ENCODE results near the gene CFAP43.
"Not testable (repeated sequence)": the region's sequence is repeated elsewhere in the genome, so short reads cannot be mapped to it uniquely, and the experiment has no call there.

CFAP43 gene

DNA sequence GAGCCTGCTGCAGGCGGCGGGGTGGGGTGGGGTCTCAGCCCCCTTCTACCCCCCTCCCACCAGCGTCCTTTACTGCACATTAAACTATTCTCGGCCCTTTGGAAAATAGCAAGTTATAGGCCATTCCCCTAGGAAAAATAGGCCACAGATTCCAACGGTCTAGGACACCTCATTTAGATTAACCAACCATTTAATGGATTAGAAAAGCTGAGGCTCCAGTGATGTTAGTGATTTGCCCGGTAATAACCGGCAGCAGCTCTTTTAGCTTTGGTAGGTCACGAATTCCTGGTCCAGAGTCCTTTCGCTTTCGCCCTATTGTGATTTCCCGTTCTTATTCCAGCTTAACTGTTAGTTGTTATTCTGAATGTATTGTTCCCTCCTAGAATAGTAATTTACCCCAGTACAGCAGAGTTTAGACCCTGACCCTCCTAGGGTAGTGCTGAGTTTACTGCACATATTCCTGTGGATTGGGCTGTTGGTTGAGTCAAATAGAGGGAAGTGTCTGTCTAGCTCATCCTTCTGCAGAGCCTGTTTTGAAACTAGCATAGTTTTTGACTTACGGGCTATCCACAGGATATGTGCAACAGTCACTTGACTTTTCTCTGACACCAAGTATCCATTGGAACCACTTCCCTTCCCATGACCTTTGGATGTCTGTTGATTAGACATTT, 23.3 kb upstream of the CFAP43 start:
- FAIRE-seq: no peak

DNA sequence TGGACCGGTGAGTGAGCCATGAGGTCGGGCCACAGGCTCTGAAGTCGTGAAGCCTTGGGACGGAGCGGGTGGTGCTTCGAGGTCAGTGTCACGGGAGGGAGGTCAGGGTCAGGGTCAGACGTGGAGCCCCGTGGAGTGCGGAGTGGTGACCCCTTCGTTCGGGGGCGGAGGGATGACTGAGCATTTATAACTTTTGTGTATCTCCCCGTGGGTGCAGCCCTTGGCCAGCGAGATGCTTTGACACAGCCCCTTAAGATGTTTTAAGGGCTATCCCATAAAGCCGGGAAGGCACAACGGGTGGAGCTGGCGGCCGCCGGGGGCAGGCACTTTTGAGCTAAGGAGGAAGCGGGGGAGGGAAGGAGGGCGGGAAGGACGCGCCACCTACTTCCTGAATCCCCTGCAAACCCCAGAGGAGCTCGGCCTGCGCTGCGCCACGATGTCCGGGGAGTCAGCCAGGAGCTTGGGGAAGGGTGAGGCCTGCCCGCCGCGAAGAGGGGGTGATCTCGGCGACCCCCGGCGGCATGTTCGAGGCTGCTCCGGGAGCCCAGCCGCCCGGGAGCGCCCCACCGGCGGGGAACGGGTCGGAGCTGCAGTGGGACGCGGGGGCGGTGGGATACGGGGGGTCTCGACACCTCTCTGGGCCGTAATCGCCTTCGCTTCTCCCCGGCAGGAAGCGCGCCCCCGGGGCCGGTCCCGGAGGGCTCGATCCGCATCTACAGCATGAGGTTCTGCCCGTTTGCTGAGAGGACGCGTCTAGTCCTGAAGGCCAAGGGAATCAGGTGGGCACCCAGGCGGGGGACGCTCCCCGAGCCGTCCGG, 22.5 kb upstream of the CFAP43 start, which contains the start of gene GSTO1:
TSS of gene GSTO1 (plus strand) at position 400 of the 818 bp plus-strand sequence. CDS start at position 437, 37 bp downstream.
- FAIRE-seq: no peak

- FAIRE-seq: no peak
Measured at GRCh38 chr10:104253606-104254410, 21.6 kb upstream of the CFAP43 start.

DNA sequence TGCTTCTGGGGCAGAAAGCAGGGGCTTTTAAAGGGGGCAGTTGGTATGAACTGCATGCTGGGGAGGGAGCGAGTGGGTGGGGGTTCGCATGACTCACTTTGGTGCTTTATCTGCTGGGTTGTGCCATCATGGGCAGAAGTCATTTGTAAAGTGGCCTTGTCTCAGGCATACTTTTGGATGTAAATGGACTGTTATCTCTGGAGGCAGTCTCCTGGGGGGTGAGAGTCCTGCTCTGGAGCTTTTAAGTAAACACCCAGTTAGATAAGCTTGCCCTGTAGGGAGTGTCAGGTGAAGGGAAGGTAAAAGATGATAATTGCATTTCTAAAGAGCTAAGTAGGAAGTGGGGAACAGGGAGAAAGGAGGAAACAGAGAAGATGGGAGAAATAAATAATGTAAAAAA, 20.9 kb upstream of the CFAP43 start:
- FAIRE-seq: no peak

GRCh38 chr10:104252368-104252767, 20.2 kb upstream of the CFAP43 start:
- no peak for FAIRE-seq

DNA sequence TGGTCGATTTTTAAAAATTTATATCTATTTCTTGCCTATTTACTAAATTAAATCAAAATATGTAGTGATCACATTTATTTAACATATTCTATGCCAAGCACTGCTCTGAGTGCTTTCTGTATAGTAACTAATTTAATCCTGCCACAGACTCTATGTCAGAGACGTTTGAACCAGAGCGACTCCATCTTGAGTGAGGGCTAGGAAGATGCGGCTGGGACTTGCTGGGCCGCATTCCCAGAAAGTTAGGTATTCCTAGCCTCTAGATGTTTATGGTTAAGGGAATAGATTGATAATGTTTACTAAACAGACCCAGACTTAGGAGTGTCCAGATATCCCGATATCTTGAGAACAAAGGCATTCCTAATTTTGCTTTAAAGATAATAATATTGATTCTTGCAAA, 19.3 kb upstream of the CFAP43 start:
- FAIRE-seq: no peak

DNA sequence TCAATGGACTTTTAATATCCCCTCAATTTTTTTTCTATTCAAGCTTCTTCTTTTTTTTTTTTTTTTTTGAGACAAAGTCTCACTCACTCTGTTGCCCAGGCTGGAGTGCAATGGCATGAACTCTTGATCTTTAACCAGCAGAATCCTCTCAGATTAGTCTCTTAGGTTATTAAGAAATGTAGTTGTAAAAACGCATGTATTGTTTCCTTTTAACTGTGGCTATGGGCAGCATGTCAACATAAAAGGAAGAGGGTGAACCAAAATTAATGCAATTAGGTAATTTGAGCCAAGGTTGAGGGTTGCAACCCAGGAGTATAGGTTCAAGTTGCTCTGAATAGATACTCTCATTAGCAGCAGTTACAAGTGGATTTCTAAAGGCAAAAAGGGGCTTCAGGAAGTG, 18.2 kb upstream of the CFAP43 start:
- FAIRE-seq: no peak

GRCh38 chr10:104248931-104249330, 16.8 kb upstream of the CFAP43 start:
- not testable (repeated sequence) for FAIRE-seq

DNA sequence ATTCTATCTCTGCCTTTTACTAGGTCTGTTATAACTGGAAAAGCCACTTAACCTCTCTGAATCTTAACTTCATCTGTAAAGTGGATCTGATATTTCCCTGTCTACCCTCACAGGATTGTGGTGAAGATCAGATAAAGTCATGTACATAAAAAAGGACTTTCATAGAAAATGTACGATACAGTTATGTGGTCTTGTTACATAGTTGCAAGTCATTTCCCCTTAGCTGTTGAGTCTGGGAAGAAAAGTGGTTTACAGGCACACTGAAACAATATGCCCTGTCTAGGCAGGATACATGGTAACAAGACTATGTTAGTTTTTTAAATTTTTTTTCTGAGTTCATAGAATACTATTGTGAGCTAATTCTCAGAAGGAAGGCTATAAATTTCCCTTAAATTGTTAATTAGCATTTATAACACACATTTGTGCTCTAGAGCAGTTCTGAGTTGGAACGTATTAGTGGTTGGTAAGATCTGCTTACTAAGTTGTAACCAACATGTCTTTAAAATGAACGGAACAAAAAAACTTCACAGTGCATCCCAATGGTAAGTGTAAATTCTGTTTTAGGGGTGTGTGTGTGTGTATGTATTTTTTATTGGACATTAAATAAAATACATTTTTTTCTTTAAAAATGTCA, 15.5 kb upstream of the CFAP43 start:
- FAIRE-seq: no peak

GRCh38 chr10:104246976-104247375, 14.8 kb upstream of the CFAP43 start:
- no peak for FAIRE-seq

- no peak for FAIRE-seq
Measured at GRCh38 chr10:104245066-104245632, 13.0 kb upstream of the CFAP43 start.

DNA sequence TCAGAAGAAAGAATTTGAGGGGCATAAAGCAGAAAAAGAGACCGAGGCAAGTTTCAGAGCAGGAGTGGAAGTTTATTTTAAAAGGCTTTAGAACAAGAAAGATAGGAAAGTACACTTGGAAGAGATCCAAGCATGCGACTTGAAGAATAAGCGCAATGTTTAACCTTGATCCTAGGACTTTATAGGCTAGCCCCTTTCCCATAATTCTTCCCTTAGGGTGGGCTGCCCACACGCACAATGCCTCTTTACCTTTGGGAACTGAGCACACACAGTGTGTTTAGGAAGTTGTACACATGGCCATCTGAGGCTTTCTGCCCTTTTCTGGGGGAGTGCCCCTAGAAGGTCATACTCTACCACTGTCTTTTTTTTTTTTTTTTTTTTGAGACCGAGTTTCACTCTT, 11.3 kb upstream of the CFAP43 start:
- FAIRE-seq: no peak

DNA sequence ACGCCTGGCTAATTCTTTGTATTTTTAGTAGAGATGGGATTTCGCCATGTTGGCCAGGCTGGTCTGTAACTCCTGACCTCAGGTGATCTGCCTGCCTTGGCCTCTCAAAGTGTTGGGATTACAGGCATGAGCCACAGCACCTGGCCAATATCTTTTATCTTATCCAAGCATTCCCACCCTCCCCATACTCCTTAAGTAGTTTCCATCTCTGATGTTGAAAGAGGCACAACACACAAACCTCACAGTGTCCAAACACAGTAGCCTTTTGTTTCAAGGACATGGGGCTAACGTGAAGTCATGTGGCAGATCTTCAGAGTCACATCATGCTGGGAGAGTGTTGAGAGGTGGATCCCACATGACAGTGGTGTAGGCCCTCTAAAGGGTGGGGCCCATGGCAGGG, 10.8 kb upstream of the CFAP43 start:
- not testable (repeated sequence) for FAIRE-seq

GRCh38 chr10:104242545-104242944, 10.4 kb upstream of the CFAP43 start:
- no peak for FAIRE-seq

- FAIRE-seq: no peak
Measured at GRCh38 chr10:104240078-104240477, 7.9 kb upstream of the CFAP43 start.

GRCh38 chr10:104235801-104236200, 3.6 kb upstream of the CFAP43 start:
- FAIRE-seq: no peak

DNA sequence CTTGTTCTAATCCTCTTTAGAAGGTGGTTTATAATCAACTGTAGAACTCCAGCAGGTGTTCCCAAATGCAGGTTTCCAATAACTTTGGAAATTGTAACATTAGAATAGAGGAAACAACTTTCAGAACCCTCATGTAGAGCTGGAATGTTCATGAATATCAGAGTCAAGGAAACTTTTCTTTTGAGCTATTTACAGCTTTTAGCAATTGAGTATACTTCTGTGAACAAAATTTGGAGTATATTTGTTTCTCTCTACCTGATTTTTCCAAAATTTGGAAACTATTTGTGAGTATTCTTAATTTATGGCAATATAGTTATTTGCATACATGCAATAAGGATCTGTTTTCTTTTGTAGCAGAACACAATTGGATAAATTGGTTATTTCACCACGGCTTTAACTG, 2.8 kb upstream of the CFAP43 start:
- FAIRE-seq: no peak

DNA sequence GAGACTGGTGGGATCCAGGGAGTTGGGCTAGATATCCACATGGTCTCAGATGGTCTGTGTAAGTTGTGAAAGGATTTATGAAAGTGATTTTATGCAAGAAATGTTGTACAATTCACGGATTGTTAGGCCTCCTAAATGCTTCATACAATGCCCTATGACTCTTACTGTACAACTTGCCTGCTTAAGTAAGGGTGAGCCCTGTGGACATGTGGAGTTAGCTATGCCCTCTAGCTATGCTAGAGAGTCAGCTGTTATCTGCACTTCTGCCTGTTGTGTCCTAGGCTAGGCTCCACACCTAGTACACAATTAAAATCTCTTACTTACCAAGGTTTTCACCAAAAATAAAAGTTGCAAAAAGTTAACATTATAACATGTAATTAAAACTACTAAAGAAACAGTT, 1.7 kb upstream of the CFAP43 start:
- no peak for FAIRE-seq

DNA sequence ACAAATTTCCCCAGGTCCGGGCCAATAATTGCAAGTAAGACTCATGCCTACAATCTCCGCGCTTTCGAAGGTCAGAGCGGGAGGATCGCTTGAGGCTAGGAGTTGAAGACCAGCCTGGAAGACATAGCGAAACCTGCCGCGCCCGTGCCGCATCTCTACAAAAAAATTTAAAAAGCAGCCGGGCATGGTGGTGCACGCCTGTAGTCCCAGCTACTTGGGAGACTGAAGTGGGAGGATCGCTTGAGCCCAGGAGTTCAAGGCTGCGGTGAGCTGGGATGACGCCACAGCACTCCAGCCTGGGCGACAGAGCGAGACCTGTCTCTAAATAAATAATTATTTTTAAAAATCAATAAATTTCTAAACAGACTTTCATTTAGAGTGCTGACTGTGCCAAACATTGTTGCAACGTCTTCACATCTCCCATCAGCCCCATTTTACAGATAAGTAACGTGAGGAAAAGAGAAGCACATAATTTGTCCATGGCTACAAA, 494 bp upstream of the CFAP43 start:
- no peak for FAIRE-seq

DNA sequence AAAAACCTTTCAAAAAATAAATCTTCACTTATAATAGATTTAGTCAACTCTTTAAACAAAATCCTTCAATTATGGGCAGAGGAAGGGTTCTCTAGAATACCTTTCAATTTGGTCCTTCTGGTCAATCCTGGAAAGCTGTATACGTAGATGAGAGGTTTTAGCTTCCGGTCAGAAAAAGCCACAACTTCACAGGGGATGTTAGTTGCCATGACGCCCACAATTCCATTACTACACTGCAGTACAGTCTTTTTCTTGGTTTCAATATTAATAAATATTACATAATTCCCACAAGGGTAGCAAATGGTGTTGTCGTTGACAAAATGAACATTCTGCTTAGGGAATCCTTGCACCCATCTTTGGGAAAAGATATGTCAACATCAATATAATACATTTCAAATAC, 1.7 kb downstream of the CFAP43 start:
- FAIRE-seq: no peak

DNA sequence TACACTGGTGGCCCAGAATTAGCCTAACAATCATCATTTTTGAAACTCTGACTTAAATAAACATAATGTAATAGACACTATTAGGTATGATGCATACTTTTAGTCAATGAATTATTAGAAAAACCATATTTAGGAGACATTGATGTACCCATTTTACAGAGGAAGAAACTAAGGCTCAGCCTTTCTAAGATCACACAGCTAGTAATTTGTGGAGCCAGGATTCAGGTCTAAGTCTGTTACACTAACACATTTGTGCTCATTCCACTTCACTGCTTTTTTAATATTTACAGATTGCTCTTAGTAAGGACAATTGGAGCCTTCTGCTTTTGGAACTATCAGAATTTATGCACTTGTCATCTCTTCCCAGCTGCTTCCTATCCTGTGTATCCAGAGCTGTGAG, 8.9 kb downstream of the CFAP43 start:
- FAIRE-seq: peak; percentile 9

GRCh38 chr10:104220522-104220921, 11.6 kb downstream of the CFAP43 start:
- no peak for FAIRE-seq

GRCh38 chr10:104218751-104219150, 13.4 kb downstream of the CFAP43 start:
- no peak for FAIRE-seq

Data from islet of Langerhans (tissue), 1 donor.